LNCaP clone FGC (cell line): ENCODE measurements around the gene IBA57.

Experiments
- DNase-seq: peaks from one replicate; pipeline ENCODE4 v3.0.0-alpha.2; 2011; ENCODE audit warnings: low read depth
- H3K4me3 ChIP-seq: 2 replicates; pipeline ENCODE4 v1.5.1; 2011; ENCODE audit warnings: mild to moderate bottlenecking, low read depth, low read length, control low read depth
- TF ChIP-seq, protein P1 (sequence below): IDR thresholded peaks from 2 replicates; pipeline ENCODE4 v1.5.1; 2012; ENCODE audit warnings: mild to moderate bottlenecking; ENCODE audit not compliant: control insufficient read depth, insufficient read depth; ENCODE audit errors: extremely low read depth

IBA57 gene

DNA sequence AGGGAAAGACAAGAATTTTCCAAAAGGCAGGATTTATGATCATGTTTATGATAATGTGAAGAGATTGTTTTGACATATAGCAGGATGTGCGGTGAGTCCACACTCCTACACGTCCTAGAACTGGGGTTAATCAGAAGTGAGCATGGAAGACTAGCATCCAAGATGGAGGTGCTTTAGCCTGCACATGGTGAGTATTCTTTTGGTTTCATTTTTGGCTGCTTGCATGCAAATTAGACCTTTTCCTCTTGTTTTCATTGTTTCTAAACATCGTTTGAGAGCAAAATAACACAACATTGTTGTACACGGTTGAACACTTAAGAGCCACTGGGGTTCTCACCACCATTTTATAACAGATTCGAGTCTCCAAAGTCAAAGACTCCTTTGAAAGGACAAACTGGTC lies 40.4 kb upstream of the IBA57 start:
- TF ChIP-seq, protein P1, sequence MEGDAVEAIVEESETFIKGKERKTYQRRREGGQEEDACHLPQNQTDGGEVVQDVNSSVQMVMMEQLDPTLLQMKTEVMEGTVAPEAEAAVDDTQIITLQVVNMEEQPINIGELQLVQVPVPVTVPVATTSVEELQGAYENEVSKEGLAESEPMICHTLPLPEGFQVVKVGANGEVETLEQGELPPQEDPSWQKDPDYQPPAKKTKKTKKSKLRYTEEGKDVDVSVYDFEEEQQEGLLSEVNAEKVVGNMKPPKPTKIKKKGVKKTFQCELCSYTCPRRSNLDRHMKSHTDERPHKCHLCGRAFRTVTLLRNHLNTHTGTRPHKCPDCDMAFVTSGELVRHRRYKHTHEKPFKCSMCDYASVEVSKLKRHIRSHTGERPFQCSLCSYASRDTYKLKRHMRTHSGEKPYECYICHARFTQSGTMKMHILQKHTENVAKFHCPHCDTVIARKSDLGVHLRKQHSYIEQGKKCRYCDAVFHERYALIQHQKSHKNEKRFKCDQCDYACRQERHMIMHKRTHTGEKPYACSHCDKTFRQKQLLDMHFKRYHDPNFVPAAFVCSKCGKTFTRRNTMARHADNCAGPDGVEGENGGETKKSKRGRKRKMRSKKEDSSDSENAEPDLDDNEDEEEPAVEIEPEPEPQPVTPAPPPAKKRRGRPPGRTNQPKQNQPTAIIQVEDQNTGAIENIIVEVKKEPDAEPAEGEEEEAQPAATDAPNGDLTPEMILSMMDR: no peak
- no peak for DNase-seq
- H3K4me3 ChIP-seq: no peak overlapping the region

GRCh38 chr1:228131766-228132165 lies 33.8 kb upstream of the IBA57 start:
- DNase-seq: no peak
- TF ChIP-seq, protein P1: no peak
- H3K4me3 ChIP-seq: no peak overlapping the region

DNA sequence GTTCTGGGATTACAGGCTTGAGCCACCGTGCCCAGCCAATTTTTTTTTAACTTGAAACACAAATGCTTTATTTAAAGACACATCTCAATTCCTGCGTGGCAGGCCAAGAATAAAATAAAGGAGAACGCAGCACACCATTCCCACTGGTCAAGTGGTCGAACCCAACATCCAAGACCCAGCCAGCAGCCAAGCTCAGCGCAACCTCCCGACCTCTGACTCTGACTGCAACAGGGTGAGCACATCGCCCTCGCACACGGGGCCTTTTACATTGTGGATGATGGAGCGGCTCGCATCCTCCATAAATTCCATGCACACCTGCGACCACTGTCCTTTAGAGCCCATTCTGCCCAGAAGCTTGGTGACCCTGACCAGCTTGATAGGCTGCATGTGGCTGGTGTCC lies 31.0 kb upstream of the IBA57 start:
- H3K4me3 ChIP-seq: no peak overlapping the region
- TF ChIP-seq, protein P1: no peak
- DNase-seq: no peak

GRCh38 chr1:228136901-228137300 lies 28.7 kb upstream of the IBA57 start:
- TF ChIP-seq, protein P1: no peak
- no peak for DNase-seq
- no peak overlapping the region for H3K4me3 ChIP-seq

DNA sequence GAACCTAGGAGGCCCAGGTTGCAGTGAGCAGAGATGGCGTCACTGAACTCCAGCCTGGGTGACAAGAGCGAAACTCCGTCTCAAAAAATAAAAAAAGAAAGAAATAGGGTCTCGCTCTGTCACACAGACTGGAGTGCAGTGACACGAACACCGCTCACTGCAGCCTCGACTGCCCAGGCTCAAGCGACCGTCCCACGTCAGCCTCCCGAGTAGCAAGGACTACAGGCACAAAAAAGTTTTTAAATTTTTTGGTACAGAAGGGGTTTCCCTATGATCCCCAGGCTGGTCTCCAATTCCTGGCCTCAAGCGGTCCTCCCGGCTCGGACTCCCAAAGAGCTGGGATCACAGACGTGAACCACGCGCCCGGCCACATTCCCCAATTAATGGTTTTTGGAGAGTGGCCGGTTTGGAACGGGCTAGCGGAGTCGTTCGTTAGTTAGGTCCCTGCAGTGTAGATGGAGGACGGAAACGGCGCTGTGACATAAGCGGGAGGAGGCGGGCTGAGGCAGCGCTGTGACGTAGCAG lies 26.1 kb upstream of the IBA57 start:
- H3K4me3 ChIP-seq: peak overlapping the region; percentile 98
- TF ChIP-seq, protein P1: no peak
- no peak for DNase-seq

DNA sequence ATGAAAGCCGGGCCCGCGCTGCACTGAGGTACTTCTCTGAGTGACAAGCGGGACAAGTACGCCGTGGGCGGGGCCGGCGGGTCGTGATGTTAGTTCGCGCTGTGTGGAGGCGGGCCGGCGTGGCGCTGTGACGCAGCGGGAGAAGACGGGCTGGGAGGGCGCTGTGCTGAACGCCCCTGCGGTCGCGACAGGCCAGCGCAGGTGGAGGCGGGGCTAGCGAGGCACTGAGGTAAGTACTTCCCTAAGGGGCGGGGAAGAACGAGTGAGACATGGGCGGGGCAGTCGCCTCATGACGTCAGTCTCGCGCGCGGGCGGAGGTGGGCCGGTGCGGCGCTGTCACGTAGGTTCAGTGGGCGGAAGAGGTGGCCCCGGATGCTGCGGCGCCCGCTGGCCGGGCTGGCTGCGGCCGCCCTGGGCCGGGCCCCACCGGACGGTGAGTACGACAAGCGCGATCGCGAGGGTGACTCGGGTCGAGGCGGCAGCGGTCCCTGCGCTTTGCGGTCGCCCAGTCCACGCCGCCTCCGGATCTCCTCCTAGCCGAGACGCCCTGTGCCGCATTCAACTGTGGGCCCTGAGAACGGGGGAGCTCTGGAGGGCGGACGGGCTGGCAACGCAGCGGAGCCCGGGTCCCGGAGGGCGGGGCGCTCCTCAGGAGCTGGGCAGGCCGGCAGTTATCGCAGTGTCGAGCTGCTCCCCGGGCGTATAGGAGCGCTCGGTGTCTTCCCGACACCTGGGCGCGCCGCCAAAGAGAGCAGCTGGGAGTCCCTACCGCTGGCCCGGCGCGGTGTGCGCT lies 25.5 kb upstream of the IBA57 start, which contains the start of gene GUK1:
Gene GUK1, plus strand, starts transcription at position 349 of the 793 bp plus-strand sequence. Its CDS starts 24 bp downstream, at position 373.
- peak; percentile 99 for DNase-seq
- TF ChIP-seq, protein P1: peak; percentile 38; the same call in 1 of the 2 replicates
- peak within 1 kb of the TSS; percentile 98 for H3K4me3 ChIP-seq
